KG1 (cell line): Measurements from ENCODE around the gene ATP6AP1.
"Not testable (repeated sequence)": the region's sequence is repeated elsewhere in the genome, so short reads cannot be mapped to it uniquely, and the experiment has no call there.

Source experiments
- DNase-seq: peaks from one replicate; lab custom pipeline; 2025; lab: John Stamatoyannopoulos, UW

The ATP6AP1 gene, protein sequence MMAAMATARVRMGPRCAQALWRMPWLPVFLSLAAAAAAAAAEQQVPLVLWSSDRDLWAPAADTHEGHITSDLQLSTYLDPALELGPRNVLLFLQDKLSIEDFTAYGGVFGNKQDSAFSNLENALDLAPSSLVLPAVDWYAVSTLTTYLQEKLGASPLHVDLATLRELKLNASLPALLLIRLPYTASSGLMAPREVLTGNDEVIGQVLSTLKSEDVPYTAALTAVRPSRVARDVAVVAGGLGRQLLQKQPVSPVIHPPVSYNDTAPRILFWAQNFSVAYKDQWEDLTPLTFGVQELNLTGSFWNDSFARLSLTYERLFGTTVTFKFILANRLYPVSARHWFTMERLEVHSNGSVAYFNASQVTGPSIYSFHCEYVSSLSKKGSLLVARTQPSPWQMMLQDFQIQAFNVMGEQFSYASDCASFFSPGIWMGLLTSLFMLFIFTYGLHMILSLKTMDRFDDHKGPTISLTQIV

DNA sequence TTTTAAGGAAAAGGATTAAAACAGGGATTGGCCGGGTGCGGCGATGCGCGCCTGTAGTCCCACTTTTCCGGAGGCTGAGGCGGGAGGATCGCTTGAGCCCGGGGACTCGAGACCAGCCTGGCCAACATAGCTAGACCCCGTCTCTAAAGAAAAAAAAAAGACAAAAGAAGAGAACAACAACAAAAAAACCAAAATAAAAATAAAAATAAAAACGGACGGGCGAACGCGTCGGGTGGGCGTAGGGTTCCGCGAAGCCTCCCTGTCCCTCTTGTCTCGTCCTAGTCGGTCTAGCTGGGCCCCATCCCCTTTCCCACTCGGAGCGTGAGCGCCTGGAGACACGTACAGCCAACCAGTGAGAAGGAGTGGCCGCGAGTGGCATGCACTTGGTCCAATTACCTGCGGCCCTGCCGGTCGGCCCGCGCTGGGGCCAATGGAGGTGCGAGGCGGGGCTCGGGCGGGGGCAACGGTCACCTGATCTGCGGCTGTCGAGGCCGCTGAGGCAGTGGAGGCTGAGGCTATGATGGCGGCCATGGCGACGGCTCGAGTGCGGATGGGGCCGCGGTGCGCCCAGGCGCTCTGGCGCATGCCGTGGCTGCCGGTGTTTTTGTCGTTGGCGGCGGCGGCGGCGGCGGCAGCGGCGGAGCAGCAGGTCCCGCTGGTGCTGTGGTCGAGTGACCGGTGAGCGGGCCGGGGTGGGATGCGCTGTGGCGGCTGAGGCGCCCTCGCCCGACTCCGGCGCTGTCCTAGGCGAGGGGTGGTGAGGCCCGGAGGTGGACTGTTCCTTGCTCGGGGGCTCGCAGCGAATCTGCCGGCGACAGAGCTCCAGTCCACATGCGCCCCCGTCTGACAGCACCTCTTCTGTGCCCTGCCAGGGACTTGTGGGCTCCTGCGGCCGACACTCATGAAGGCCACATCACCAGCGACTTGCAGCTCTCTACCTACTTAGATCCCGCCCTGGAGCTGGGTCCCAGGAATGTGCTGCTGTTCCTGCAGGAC is at the start of gene ATP6AP1:
ATP6AP1 (plus strand) TSS at position 502 of the 996 bp plus-strand sequence; CDS start at position 518, 16 bp downstream.
- peak; percentile 58 for DNase-seq

- DNase-seq = peak; percentile 97
Measured at GRCh38 chrX:154378799-154379568, 49.5 kb upstream of the ATP6AP1 start, which contains the start of gene EMD. EMD (plus strand) TSS chrX:154379295; CDS start chrX:154379485, 190 bp downstream.

- DNase-seq = no peak
Measured at GRCh38 chrX:154379569-154379951, 48.9 kb upstream of the ATP6AP1 start.

DNA sequence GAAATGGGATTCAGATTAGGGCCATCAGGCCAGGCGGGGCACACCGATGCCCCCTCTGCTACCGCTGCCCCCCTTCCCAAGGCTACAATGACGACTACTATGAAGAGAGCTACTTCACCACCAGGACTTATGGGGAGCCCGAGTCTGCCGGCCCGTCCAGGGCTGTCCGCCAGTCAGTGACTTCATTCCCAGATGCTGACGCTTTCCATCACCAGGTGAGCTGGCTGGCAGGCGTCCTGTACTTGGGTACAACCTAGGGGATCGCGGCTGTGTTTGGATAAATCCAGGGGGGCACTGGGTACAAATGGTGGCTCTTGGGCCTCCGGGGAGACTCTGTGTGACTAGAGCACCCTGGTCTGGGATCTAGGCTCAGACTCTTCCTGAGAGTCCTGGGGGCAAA is 48.3 kb upstream of the ATP6AP1 start:
- no peak for DNase-seq

GRCh38 chrX:154380787-154381186 is 47.7 kb upstream of the ATP6AP1 start:
- no peak for DNase-seq

GRCh38 chrX:154381271-154381670 is 47.2 kb upstream of the ATP6AP1 start:
- DNase-seq = no peak

DNA sequence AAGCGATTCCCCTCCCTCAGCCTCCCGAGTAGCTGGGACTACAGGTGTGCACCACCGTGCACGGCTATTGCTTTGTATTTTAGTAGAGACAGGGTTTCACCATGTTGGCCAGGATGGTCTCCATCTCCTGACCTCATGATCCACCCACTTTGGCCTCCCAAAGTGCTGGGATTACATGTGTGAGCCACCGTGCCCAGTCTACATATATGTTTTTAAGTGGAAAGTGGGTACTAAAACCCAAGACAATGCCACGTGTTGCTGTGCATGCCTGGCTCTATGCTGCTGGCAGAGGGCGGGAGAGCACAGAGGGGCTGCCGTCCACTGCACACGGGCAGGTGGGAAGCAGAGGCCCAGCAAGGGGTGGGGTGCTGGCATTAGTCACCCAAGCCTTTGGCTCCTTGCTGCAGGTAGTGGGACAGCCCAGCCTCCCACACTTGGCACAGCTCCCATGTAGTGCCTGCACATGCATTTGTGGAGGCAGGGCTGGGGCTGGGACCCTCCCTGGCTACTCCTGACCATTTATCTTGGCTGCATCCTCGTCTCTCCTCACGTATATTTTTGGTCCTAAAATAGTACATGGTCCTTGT is 45.9 kb upstream of the ATP6AP1 start:
- no peak for DNase-seq

GRCh38 chrX:154383359-154384283 is 44.9 kb upstream of the ATP6AP1 start:
- no peak for DNase-seq

DNA sequence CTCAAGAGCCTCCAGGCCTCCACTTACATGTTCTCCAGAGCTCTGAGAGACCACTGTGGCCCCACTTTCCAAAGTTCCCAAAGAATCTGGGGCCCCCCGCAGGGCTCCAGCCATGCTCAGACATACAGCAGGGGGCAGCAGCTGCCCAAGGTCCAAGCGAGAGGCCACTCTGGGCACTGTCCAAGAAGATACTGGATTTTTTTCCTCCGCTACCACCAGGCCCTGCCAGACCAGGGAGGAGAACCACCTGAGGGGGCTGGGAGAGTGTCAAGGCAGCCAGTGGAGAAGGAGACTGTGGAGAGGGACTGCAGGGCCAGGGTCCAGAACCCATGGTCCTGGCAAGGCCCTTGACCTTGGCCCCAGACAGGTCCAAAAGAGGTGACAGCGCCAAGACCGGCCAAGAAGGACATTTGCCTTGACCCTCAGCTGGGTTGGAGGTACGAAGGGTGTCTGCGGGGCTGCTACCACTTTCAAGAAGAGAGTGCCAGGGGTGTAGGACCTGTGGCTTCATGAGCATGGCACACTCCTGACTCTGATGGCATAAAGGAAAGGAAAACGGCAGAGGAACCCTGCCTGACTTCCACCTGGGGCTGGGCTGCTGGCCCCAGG is 44.1 kb upstream of the ATP6AP1 start:
- DNase-seq = no peak

GRCh38 chrX:154388094-154388493 is 40.4 kb upstream of the ATP6AP1 start:
- DNase-seq = not testable (repeated sequence)

DNA sequence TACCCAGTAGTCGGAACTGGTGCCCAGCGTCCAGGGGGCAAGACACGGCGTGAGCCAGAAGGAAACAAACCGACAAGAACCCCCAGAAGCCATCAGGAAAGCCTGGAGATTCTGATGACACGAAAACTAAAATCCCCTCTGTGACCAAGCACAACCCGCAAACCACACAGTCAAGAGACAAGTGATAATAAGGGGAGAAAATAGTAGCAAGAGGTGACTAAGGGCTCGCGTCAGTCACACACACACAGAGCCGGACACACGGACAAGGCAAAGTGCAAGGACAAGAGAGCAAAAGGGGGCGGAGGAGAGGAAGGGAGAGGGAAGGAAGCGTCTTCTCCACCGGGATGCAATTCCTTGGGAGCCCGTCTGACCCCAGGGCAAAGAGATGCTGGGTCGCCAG is 39.8 kb upstream of the ATP6AP1 start:
- not testable (repeated sequence) for DNase-seq

DNA sequence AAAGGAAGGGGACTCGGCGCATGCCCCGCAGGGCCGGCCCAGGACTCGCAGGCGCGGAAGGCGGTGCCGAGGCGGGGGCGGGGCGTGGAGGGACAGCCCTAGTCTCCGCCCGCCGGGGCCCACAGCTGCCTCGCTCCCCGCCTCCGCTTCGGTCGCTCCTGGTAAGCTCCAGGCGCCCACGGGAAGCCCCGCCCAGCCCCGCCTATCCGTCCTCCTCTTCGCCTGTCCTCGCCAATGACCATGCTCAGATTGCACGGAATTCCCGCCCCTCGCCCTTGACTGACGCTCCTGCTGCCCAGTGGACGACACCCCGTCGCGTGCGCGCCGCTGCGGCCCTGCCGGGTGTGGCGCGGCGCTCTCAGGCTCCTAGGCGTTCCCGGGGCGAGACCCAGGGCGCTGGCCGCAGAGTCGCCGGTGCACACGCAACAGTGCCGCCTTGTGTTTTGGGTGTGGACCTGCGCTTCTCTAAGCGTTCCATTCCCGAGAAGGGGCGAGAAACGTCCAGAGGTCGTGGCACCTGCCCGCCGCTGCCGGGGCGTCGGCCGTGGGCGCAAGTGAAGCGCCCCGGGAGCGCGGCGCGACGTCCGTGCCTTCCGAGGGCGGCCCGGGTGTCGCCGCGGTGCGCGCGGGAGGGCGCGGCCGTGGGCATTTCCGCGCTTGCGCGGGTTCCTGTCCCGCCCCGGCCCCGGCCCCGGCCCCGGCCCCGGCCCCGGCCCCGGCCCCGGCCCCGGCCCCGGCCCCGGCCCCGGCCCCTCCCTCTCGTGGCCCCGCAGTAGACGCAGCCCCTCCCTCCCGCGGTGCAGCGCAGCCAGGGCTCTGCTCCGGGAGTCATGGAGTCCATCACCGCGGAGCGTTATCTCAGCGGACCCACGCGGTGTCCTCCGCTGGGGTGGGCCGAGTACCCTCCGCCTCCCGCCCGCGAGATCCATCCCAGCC is 38.4 kb upstream of the ATP6AP1 start:
- DNase-seq = not testable (repeated sequence)

GRCh38 chrX:154396363-154396762 is 32.1 kb upstream of the ATP6AP1 start:
- DNase-seq = not testable (repeated sequence)

DNA sequence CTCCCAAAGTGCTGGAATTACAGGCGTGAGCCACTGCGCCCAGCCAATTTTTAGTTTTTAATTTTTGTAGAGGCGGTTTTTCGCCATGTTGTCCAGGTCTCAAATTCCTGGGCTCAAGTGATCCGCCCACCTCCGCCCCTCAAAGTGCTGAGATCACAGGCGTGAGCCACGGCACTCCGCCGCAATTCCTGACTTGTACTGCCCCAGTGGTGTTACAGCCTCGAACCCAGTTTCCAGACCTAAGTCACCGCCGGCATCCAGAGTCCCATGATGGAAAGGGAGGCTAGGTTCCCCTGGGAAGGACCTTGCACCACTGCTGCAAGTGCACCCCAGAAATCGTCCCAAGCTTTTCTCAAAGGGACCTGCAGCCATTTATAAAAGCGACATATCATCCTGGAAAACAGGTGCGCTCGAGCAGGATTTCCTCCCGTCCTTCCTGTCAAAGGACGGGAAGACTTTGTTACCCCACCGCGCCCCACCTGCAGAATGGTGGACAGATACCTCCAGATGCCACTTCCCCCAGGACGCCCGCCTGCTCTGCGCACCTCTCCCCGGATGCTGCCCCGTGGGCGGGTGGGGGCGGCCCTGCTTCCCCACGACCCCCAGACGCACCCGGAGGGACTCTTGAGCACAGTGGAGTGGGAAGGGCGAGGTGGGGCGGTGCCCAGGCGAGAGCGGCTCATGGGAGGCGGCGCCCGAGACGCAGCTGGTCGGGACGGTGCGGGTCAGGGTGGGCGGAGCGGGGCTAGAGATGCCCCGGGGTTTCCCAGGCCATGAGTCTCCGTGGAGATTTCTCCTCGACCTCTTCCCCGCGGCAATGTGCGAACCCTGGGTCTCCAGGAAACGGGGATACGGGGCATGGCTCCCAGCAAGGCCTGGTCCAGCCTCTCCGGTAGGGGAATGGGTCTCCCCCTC is 31.2 kb upstream of the ATP6AP1 start:
- DNase-seq = peak; percentile 18

GRCh38 chrX:154397888-154398667 is 30.4 kb upstream of the ATP6AP1 start, which contains the start of gene RPL10:
RPL10 (plus strand) TSS chrX:154398377; CDS start chrX:154398520, 143 bp downstream.
- peak; percentile 80 for DNase-seq
